ENCODE measurements around the gene PANK2. TPM values are rescaled to one million over a fixed set of nuclear protein-coding genes. Genes with fewer than 3 reads are reported as not detected.

PANK2 gene
- total RNA-seq, 1 donor from 2014 or later, result 53.5 TPM

DNA sequence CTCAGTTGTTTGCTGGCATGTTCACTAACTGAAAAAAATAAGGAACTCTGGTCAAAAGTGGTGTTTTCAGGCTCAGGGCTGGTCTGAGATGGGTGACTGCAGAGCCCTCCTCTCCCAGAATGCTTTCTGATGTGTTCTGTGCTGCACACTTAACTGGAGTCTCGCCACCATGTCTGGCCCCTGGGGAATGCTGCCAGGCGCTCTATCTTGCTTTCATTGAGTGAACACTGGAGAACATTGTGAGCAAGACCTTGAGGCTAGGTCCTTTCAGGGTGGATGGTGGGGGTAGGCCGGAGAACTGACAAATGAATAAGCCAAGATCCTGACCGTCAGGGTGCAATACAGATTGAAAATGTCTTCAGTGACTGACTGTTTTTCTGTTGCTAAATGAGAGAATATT is 19.5 kb downstream of the PANK2 start:
- no peak overlapping the region for H3K4me3 ChIP-seq
- H3K4me1 ChIP-seq, result peaks cover 30% of the 10 kb centered on the region
- no peak for DNase-seq (ENCODE audit: extremely low spot score in 2 of 2)
- H3K36me3 ChIP-seq, result peaks cover 0 to 51% of the 10 kb centered on the region in 2 donors
- H3K27ac ChIP-seq, result no peak overlapping the region
- H3K27me3 ChIP-seq, result no peaks in the 10 kb centered on the region
- no peaks in the 10 kb centered on the region for H3K9me3 ChIP-seq
- TF ChIP-seq POLR2A (IDR thresholded peaks at IDR 0.05) (no peak), CTCF (IDR thresholded peaks at IDR 0.05) (no peak), POLR2AphosphoS5 (IDR thresholded peaks at IDR 0.05; ENCODE audit: insufficient read depth in 1 of 2, low read depth in 1 of 2) (no peak)
- intact Hi-C loops (cut with DNase I), result no loop called here

DNA sequence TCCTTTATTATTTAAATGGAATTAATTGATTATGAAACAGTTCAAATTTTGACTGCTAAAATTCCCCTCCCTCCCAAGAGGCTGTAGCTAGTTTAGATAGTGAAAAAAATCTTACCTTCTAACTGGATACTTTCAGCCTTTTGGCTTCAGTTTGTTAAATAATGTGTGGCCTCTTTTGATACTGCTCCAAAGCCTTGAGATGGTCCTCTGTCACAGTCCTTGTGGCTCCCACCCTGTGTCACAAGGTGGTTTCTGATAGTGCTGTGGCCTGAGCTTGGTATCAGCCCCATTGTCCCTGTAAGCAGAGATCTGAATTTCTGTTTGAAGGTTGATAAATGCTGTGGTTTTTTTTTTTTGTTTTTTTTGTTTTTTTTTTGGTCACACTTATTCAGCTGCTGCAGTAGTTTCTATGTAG is 20.8 kb downstream of the PANK2 start:
- Histone ChIP-seq H3K36me3 (peaks cover 0 to 63% of the 10 kb centered on the region in 2 donors), H3K9me3 (no peaks in the 10 kb centered on the region), H3K4me3 (no peak overlapping the region), H3K27ac (no peak overlapping the region), H3K4me1 (peaks cover 20% of the 10 kb centered on the region), H3K27me3 (no peaks in the 10 kb centered on the region)
- no peak for DNase-seq (ENCODE audit: extremely low spot score in 2 of 2)
- no peak for TF ChIP-seq CTCF (IDR thresholded peaks at IDR 0.05)
- TF ChIP-seq POLR2AphosphoS5 (IDR thresholded peaks at IDR 0.05; ENCODE audit: insufficient read depth in 1 of 2, low read depth in 1 of 2), result no peak
- TF ChIP-seq POLR2A (IDR thresholded peaks at IDR 0.05), result no peak
- intact Hi-C loops (cut with DNase I), result no loop called here

DNA sequence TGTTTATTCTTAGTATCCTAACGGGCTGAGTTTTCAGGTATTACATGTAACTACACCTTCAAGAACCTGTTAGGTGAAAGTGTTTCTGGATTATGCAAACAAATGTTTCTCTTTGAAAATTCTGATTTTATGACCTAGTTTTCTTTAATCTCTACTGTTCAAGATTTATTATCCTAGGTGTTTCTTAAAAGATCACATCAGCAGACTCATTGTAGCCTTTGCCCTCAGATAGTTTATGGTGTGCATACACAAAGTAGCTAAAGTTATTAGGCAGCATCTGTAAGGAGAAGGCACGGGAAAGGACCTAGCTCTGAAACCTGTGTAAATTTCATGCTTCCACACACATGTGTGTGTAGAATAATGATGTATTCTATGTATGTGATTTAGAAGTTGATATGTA is 21.7 kb downstream of the PANK2 start:
- Histone ChIP-seq H3K27ac (no peak overlapping the region), H3K36me3 (peaks cover 0 to 68% of the 10 kb centered on the region in 2 donors), H3K4me1 (peaks cover 13% of the 10 kb centered on the region), H3K9me3 (no peaks in the 10 kb centered on the region), H3K4me3 (no peak overlapping the region), H3K27me3 (no peaks in the 10 kb centered on the region)
- no peak for DNase-seq (ENCODE audit: extremely low spot score in 2 of 2)
- intact Hi-C loops (cut with DNase I), result no loop called here
- TF ChIP-seq POLR2AphosphoS5 (IDR thresholded peaks at IDR 0.05; ENCODE audit: insufficient read depth in 1 of 2, low read depth in 1 of 2) (no peak), CTCF (IDR thresholded peaks at IDR 0.05) (no peak), POLR2A (IDR thresholded peaks at IDR 0.05) (no peak)

DNA sequence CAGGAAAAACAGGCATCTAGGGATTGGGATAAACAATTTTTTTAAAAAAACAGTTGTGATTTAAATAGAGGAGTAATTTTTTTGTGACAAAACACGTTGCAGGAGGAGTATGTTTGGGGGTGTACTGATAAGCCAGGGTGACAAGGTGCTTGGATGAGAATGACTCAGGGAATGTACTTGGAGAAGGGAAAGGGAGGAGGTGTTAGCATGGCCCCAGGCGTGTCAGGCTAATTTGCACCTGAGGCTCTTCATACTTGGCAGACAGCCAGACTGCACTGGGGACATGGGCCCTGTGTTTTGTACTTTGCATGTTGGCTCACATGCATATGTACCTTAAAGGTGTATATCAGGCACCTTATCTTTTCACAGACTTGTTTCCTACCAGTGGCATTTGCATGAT is 22.8 kb downstream of the PANK2 start:
- DNase-seq (ENCODE audit: extremely low spot score in 2 of 2), result no peak
- TF ChIP-seq CTCF (IDR thresholded peaks at IDR 0.05) (no peak), POLR2A (IDR thresholded peaks at IDR 0.05) (no peak), POLR2AphosphoS5 (IDR thresholded peaks at IDR 0.05; ENCODE audit: insufficient read depth in 1 of 2, low read depth in 1 of 2) (no peak)
- intact Hi-C loops (cut with DNase I), result no loop called here
- Histone ChIP-seq H3K4me3 (no peak overlapping the region), H3K27ac (no peak overlapping the region), H3K36me3 (peaks cover 0 to 68% of the 10 kb centered on the region in 2 donors), H3K4me1 (peaks cover 4% of the 10 kb centered on the region), H3K9me3 (no peaks in the 10 kb centered on the region), H3K27me3 (no peaks in the 10 kb centered on the region)

DNA sequence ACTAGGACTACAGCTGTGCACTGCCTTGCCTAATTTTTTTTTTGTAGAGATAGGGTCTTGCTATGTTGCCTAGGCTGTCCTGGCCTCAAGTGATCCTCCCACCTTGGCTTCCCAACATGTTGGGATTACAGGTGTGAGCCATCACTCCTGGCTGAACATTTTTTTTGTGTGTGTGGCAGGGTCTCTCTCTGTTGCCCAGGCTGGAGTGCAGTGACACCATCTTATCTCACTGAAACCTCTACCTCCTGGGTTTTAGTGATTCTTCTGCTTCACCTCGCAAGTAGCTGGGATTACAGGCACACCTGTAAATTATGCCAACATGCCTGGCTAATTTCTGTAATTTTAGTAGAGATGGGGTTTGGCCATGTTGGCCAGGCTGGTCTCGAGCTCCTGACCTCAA is 25.3 kb downstream of the PANK2 start:
- Histone ChIP-seq H3K36me3 (peaks cover 0 to 64% of the 10 kb centered on the region in 2 donors), H3K27ac (no peak overlapping the region), H3K4me1 (no peaks in the 10 kb centered on the region), H3K9me3 (no peaks in the 10 kb centered on the region), H3K4me3 (no peak overlapping the region), H3K27me3 (no peaks in the 10 kb centered on the region)
- intact Hi-C loops (cut with DNase I), result no loop called here
- no peak for DNase-seq (ENCODE audit: extremely low spot score in 2 of 2)
- no peak for TF ChIP-seq POLR2A (IDR thresholded peaks at IDR 0.05)
- no peak for TF ChIP-seq POLR2AphosphoS5 (IDR thresholded peaks at IDR 0.05; ENCODE audit: insufficient read depth in 1 of 2, low read depth in 1 of 2)
- no peak for TF ChIP-seq CTCF (IDR thresholded peaks at IDR 0.05)
